HEK293T (cell line): ENCODE results near the gene SARS1.
A peak's percentile ranks its signal among the peaks of the same experiment; 100 is the strongest.

ENCODE experiments used
- CTCF ChIA-PET: fragments of 350-600 bp; formaldehyde crosslinking; extraction: SDS; loops from one replicate; lab custom pipeline; 2021; ENCODE audit warnings: antibody characterized with exemption, inconsistent platforms; lab: Yijun Ruan, JAX
- POLR2A ChIA-PET: fragments of 350-600 bp; formaldehyde crosslinking; extraction: SDS; loops from one replicate; lab custom pipeline; 2020; ENCODE audit warnings: antibody characterized with exemption, inconsistent platforms; lab: Yijun Ruan, JAX
- DNase-seq: peaks from one replicate; pipeline ENCODE4 v3.0.0; 2012; ENCODE audit warnings: mixed read lengths; ENCODE audit errors: extremely low spot score
- ARNT ChIP-seq: fragments of 450-650 bp; IDR thresholded peaks from 2 replicates; pipeline ENCODE4 v1.6.1; 2017; ENCODE audit warnings: mild to moderate bottlenecking
- BHLHE40 ChIP-seq: fragments of 450-650 bp; IDR thresholded peaks from 2 replicates; pipeline ENCODE4 v1.6.1; 2016; ENCODE audit warnings: mild to moderate bottlenecking, moderate library complexity, borderline replicate concordance
- CTBP1 ChIP-seq: fragments of 450-650 bp; IDR thresholded peaks from 2 replicates; pipeline ENCODE4 v1.6.1; 2016; ENCODE audit warnings: borderline replicate concordance
- ELF4 ChIP-seq: fragments of 450-650 bp; IDR thresholded peaks from 2 replicates; pipeline ENCODE4 v1.6.1; 2017; ENCODE audit warnings: antibody characterized with exemption
- FOXA1 ChIP-seq: fragments of 450-650 bp; IDR thresholded peaks from 2 replicates; pipeline ENCODE4 v1.6.1; 2016; ENCODE audit warnings: mild to moderate bottlenecking
- FOXK2 ChIP-seq: fragments of 450-650 bp; IDR thresholded peaks from 2 replicates; pipeline ENCODE4 v1.6.1; 2016; ENCODE audit warnings: mild to moderate bottlenecking
- FOXM1 ChIP-seq: fragments of 450-650 bp; IDR thresholded peaks from 2 replicates; pipeline ENCODE4 v1.6.1; 2017; ENCODE audit warnings: mild to moderate bottlenecking, borderline replicate concordance
- HDGF ChIP-seq: fragments of 450-650 bp; IDR thresholded peaks from 2 replicates; pipeline ENCODE4 v1.6.1; 2017; ENCODE audit warnings: antibody characterized with exemption, borderline replicate concordance
- L3MBTL2 ChIP-seq: fragments of 450-650 bp; conservative IDR thresholded peaks from 2 replicates; pipeline ENCODE4 v1.6.1; 2016; ENCODE audit warnings: mild to moderate bottlenecking
- LEF1 ChIP-seq: fragments of 450-650 bp; IDR thresholded peaks from 2 replicates; pipeline ENCODE4 v1.6.1; 2017; ENCODE audit warnings: mild to moderate bottlenecking, borderline replicate concordance
- NFRKB ChIP-seq: fragments of 450-650 bp; IDR thresholded peaks from 2 replicates; pipeline ENCODE4 v1.6.1; 2016; ENCODE audit warnings: mild to moderate bottlenecking, moderate library complexity
- SP1 ChIP-seq: fragments of 450-650 bp; IDR thresholded peaks from 2 replicates; pipeline ENCODE4 v1.6.1; 2017
- SUZ12 ChIP-seq: fragments of 450-650 bp; IDR thresholded peaks from 2 replicates; pipeline ENCODE4 v1.6.1; 2016; ENCODE audit warnings: mild to moderate bottlenecking
- TARDBP ChIP-seq: fragments of 450-650 bp; IDR thresholded peaks from 2 replicates; pipeline ENCODE4 v1.6.1; 2016
- ZNF384 ChIP-seq: fragments of 450-650 bp; IDR thresholded peaks from 2 replicates; pipeline ENCODE4 v1.6.1; 2016
- TF ChIP-seq, protein P1 (sequence below): fragments of 450-650 bp; IDR thresholded peaks from 2 replicates; pipeline ENCODE4 v1.6.1; 2016

SARS1 gene

GRCh38 chr1:109198043-109198695, 15.5 kb upstream of the SARS1 start:
- no peak for DNase-seq
- POLR2A ChIA-PET: interaction anchor here (1.4 to 1.9 kb wide), 4 partner anchors 10 to 98 kb away, joined by 3 to 9 read pairs (median 3); no protein-coding TSS in a partner anchor
- TF ChIP-seq SP1: no peak
- CTCF ChIA-PET: interaction anchor here (1.0 to 1.4 kb wide), 2 partner anchors 67 to 200 kb away, joined by 3 to 6 read pairs; partner anchors contain the start of gene SORT1

DNA sequence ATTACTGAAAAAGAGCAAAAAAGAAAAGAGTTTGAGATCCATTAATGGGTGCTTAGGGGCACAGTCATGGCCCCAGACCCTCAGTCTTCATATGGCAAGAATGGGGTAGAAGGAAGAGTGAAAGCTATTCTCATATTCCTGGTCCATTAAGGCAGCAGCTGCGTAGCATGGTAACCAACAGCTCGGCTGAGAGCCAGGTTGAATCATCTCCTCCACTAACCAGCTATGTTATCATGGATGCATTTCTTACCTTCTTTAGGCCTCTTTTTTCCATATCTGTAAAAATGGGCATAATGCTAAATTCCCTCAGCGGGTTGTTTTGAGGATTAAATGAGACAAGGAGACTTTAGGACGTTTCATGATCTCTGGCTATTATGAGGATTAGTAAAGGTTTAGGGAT, 15.0 kb upstream of the SARS1 start:
- ChIA-PET CTCF (interaction anchor here (1.0 kb wide), 2 partner anchors 7 to 68 kb away, joined by 3 to 4 read pairs; no protein-coding TSS in a partner anchor), POLR2A (interaction anchor here (0.9 to 1.9 kb wide), 6 partner anchors 9 to 99 kb away, joined by 3 to 17 read pairs (median 3); partner anchors contain the start of gene SARS1)
- DNase-seq: no peak
- TF ChIP-seq ARNT (no peak), FOXK2 (no peak), HDGF (no peak), LEF1 (no peak), SUZ12 (no peak), SP1 (no peak), FOXA1 (no peak), L3MBTL2 (no peak), FOXM1 (no peak), CTBP1 (no peak), ZNF384 (no peak), ELF4 (no peak), NFRKB (no peak), TARDBP (no peak), BHLHE40 (no peak)
- TF ChIP-seq, protein P1, sequence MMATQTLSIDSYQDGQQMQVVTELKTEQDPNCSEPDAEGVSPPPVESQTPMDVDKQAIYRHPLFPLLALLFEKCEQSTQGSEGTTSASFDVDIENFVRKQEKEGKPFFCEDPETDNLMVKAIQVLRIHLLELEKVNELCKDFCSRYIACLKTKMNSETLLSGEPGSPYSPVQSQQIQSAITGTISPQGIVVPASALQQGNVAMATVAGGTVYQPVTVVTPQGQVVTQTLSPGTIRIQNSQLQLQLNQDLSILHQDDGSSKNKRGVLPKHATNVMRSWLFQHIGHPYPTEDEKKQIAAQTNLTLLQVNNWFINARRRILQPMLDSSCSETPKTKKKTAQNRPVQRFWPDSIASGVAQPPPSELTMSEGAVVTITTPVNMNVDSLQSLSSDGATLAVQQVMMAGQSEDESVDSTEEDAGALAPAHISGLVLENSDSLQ: no peak

GRCh38 chr1:109199710-109200109, 14.0 kb upstream of the SARS1 start:
- DNase-seq: no peak
- ChIA-PET POLR2A (interaction anchor here (0.9 to 1.9 kb wide), 3 partner anchors 14 to 100 kb away, joined by 3 to 17 read pairs (median 9); partner anchors contain the start of gene SARS1), CTCF (interaction anchor here (1.0 kb wide), 1 partner anchor 8 kb away, joined by 4 read pairs; no protein-coding TSS in a partner anchor)
- TF ChIP-seq NFRKB (no peak), CTBP1 (no peak), SUZ12 (no peak), L3MBTL2 (no peak), FOXA1 (no peak), TARDBP (no peak)

DNA sequence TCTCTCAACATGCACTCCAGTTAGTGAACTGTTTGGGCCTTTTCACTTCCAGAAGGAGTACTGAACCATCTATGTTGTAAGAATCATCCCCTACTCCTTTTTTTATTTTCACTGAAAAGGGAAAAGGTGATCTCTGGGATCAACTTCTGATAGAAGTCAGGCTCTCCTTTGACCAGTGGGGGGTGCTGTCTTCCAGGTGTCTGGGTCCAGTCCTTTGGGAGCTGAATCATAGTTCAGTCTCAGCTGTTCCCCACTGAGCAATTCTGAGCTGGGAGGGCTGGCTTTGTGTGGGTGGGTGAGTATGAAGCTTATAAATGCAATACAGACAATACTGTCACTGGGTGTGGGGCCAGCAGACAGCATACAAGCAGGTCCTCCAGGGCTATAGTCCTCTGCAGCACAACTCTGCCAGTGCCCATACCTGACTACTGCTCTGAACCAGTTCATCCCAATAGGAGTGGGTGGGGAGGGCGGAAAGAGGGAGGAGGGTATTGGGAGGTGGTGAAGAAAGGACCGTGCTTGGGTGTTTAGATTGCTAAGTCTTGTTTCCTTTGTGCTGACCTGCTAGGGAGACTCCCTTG, 12.5 kb upstream of the SARS1 start:
- TF ChIP-seq NFRKB: no peak
- no peak for TF ChIP-seq ELF4
- TF ChIP-seq FOXA1: no peak
- no peak for TF ChIP-seq TARDBP
- TF ChIP-seq L3MBTL2: no peak
- TF ChIP-seq FOXM1: no peak
- TF ChIP-seq ZNF384: no peak
- no peak for TF ChIP-seq HDGF
- no peak for TF ChIP-seq ARNT
- no peak for TF ChIP-seq SUZ12
- no peak for TF ChIP-seq SP1
- no peak for TF ChIP-seq FOXK2
- no peak for TF ChIP-seq BHLHE40
- TF ChIP-seq LEF1: no peak
- no peak for TF ChIP-seq CTBP1
- TF ChIP-seq, protein P1: no peak
- peak; percentile 75 for DNase-seq
- CTCF ChIA-PET: interaction anchor here (0.5 to 1.3 kb wide), 13 partner anchors 9 to 1715 kb away, joined by 3 to 9 read pairs (median 4); partner anchors contain the start of genes SARS1 and SORT1
- POLR2A ChIA-PET: interaction anchor here (0.7 to 1.3 kb wide), 3 partner anchors 13 to 101 kb away, joined by 3 to 5 read pairs (median 4); partner anchors contain the start of gene SARS1

- TF ChIP-seq ZNF384: no peak
- no peak for TF ChIP-seq SP1
- no peak for TF ChIP-seq FOXK2
- no peak for TF ChIP-seq FOXA1
- no peak for TF ChIP-seq NFRKB
- no peak for TF ChIP-seq TARDBP
- TF ChIP-seq SUZ12: no peak
- TF ChIP-seq FOXM1: no peak
- no peak for TF ChIP-seq L3MBTL2
- POLR2A ChIA-PET: interaction anchor here (1.1 to 2.3 kb wide), 3 partner anchors 8 to 10 kb away, joined by 3 to 16 read pairs (median 10); partner anchors contain the start of gene SARS1
Observed at GRCh38 chr1:109204484-109204883, 9.2 kb upstream of the SARS1 start.

DNA sequence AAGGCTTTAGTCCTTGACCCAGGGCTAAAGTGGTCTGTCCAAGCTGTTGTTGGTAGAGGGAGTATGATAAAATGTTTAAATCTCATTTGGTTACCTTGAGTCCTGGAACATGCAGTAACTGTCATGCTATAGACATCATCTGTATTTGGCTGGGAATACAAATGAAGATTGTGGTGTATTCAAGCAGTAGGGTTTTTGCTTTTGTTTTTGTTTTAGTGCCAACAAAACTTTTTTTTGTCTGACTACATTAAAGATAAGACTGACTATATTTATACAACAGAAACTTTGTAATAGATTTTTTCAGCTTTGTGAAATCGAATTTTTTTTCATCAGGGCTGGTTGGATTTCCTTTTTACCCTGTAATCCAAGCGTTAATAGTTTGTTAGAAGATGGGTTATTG, 7.4 kb upstream of the SARS1 start:
- DNase-seq: no peak
- ChIA-PET POLR2A (interaction anchor here (1.9 kb wide), 1 partner anchor 8 kb away, joined by 16 read pairs; the partner anchor contains the start of gene SARS1), CTCF (interaction anchor here (1.2 to 2.0 kb wide), 3 partner anchors 13 to 72 kb away, joined by 4 to 7 read pairs (median 7); no protein-coding TSS in a partner anchor)
- TF ChIP-seq SUZ12 (no peak), TARDBP (no peak), FOXK2 (no peak), LEF1 (no peak), NFRKB (no peak), ZNF384 (no peak), CTBP1 (no peak), FOXM1 (no peak), HDGF (no peak), L3MBTL2 (no peak), ELF4 (no peak), FOXA1 (no peak), SP1 (no peak), BHLHE40 (no peak), ARNT (no peak)
- TF ChIP-seq, protein P1: no peak

More at GRCh38 chr1:109204484-109204883, 9.2 kb upstream of the SARS1 start:
- DNase-seq: no peak
- CTCF ChIA-PET: interaction anchor here (1.9 kb wide), 2 partner anchors 11 to 14 kb away, joined by 4 to 7 read pairs; no protein-coding TSS in a partner anchor
